Kidney epithelial cell (primary cell): ENCODE results near the gene COBL. TPM values are rescaled to one million over a fixed set of nuclear protein-coding genes. Genes with fewer than 3 reads are reported as not detected.

Experiments
- DNase-seq: peaks from one replicate; pipeline ENCODE4 v3.0.0-alpha.2; 2010; ENCODE audit warnings: low read depth
- H3K27me3 ChIP-seq: 2 replicates; pipeline ENCODE4 v1.6.0; 2011; ENCODE audit warnings: low read length; ENCODE audit not compliant: control insufficient read depth, insufficient read depth
- H3K36me3 ChIP-seq: 2 replicates; pipeline ENCODE4 v1.5.1; 2011; ENCODE audit warnings: low read length; ENCODE audit not compliant: control insufficient read depth, insufficient read depth
- H3K4me3 ChIP-seq: 2 replicates; pipeline ENCODE4 v1.5.1; 2011; ENCODE audit warnings: low read depth, mild to moderate bottlenecking, control low read depth, low read length
- CTCF ChIP-seq: IDR thresholded peaks from 2 replicates; pipeline ENCODE4 v1.5.1; 2011; ENCODE audit warnings: mild to moderate bottlenecking, moderate library complexity, low read length, control low read depth, inconsistent platforms; ENCODE audit not compliant: insufficient read depth, poor library complexity, severe bottlenecking
- total RNA-seq: library from RNA; depleted of rRNA; stranded (reverse); fragments of >200 nt; gene quantifications from 2 replicates; pipeline ENCODE4 v1.2.3, GENCODE V29; 2015

COBL gene
- total RNA-seq, 1 donor from 2014 or later = 7.1 TPM

GRCh38 chr7:51275532-51275931, 41.1 kb downstream of the COBL start:
- DNase-seq = no peak
- no peak for TF ChIP-seq CTCF
- Histone ChIP-seq H3K27me3 (no peaks in the 10 kb centered on the region), H3K4me3 (no peak overlapping the region), H3K36me3 (no peaks in the 10 kb centered on the region)

- Histone ChIP-seq H3K27me3 (no peaks in the 10 kb centered on the region), H3K4me3 (no peak overlapping the region), H3K36me3 (no peaks in the 10 kb centered on the region)
- no peak for DNase-seq
- no peak for TF ChIP-seq CTCF
Observed at GRCh38 chr7:51274955-51275354, 41.7 kb downstream of the COBL start.

- H3K36me3 ChIP-seq = no peaks in the 10 kb centered on the region
- TF ChIP-seq CTCF = no peak
- no peaks in the 10 kb centered on the region for H3K27me3 ChIP-seq
- DNase-seq = no peak
- no peak overlapping the region for H3K4me3 ChIP-seq
Observed at GRCh38 chr7:51274001-51274400, 42.6 kb downstream of the COBL start.

GRCh38 chr7:51273360-51273759, 43.2 kb downstream of the COBL start:
- H3K36me3 ChIP-seq = no peaks in the 10 kb centered on the region
- H3K4me3 ChIP-seq = no peak overlapping the region
- H3K27me3 ChIP-seq = no peaks in the 10 kb centered on the region
- DNase-seq = no peak
- TF ChIP-seq CTCF = no peak

- DNase-seq = no peak
- Histone ChIP-seq H3K4me3 (no peak overlapping the region), H3K27me3 (no peaks in the 10 kb centered on the region), H3K36me3 (no peaks in the 10 kb centered on the region)
- no peak for TF ChIP-seq CTCF
Observed at GRCh38 chr7:51270965-51271364, 45.6 kb downstream of the COBL start.

- no peaks in the 10 kb centered on the region for H3K27me3 ChIP-seq
- H3K36me3 ChIP-seq = no peaks in the 10 kb centered on the region
- no peak for TF ChIP-seq CTCF
- no peak for DNase-seq
- H3K4me3 ChIP-seq = no peak overlapping the region
Observed at GRCh38 chr7:51269911-51270310, 46.7 kb downstream of the COBL start.
